CD4-positive, alpha-beta memory T cell (primary cell): ENCODE data around the gene HBZ. TPM values are rescaled to one million over a fixed set of nuclear protein-coding genes. Genes with fewer than 3 reads are reported as not detected.
"Not testable (repeated sequence)": the region's sequence is repeated elsewhere in the genome, so short reads cannot be mapped to it uniquely, and the experiment has no call there.

Experiments
- CTCF ChIA-PET: fragments of 350-600 bp; sonication (Branson Sonifier 250); formaldehyde crosslinking; loops from one replicate; lab custom pipeline; 2021; ENCODE audit warnings: inconsistent platforms; ENCODE audit not compliant: partially characterized antibody; lab: Charles Lee
- POLR2A ChIA-PET: fragments of 350-600 bp; sonication (Branson Sonifier 250); formaldehyde crosslinking; loops from one replicate; lab custom pipeline; 2021; ENCODE audit not compliant: partially characterized antibody; lab: Charles Lee
- DNase-seq, 5 donors: peaks; one replicate each; pipeline versions ENCODE4 v3.0.0 to v3.0.0-alpha.2; 2020 to 2022; ENCODE audit warnings: mixed read lengths in 1 of 5
- H3K27ac ChIP-seq: one replicate; pipeline ENCODE4 v1.7.0; 2013; ENCODE audit warnings: low read depth, low read length
- H3K27me3 ChIP-seq: 2 replicates; pipeline ENCODE4 v1.7.0; 2013; ENCODE audit warnings: mild to moderate bottlenecking, low read length, moderate library complexity; ENCODE audit not compliant: insufficient read depth
- H3K36me3 ChIP-seq: 2 replicates; pipeline ENCODE4 v1.7.0; 2013; ENCODE audit warnings: mild to moderate bottlenecking, low read length, moderate library complexity; ENCODE audit not compliant: insufficient read depth
- H3K4me1 ChIP-seq: 2 replicates; pipeline ENCODE4 v1.7.0; 2013; ENCODE audit warnings: mild to moderate bottlenecking, low read length, moderate library complexity; ENCODE audit not compliant: insufficient read depth
- H3K4me3 ChIP-seq, 2 donors: one replicate each; pipeline ENCODE4 v1.7.0; 2013; ENCODE audit warnings: low read length in 2 of 2, mild to moderate bottlenecking in 1 of 2
- H3K9me3 ChIP-seq, 2 donors: one replicate each; pipeline ENCODE4 v1.7.0; 2013; ENCODE audit warnings: low read length in 2 of 2, control low read depth in 1 of 2; ENCODE audit not compliant: control insufficient read depth in 1 of 2
- H3K27ac Mint-ChIP-seq, 7 donors: one replicate each; pipeline ENCODE4 v1.8.0; 2020 to 2021; ENCODE audit warnings: mixed read lengths in 7 of 7, mild to moderate bottlenecking in 6 of 7, inconsistent platforms in 3 of 7, moderate library complexity in 3 of 7
- H3K27me3 Mint-ChIP-seq, 2 donors: one replicate each; pipeline ENCODE4 v1.8.0; 2020 to 2021; ENCODE audit warnings: mixed read lengths in 2 of 2
- H3K36me3 Mint-ChIP-seq, 2 donors: one replicate each; pipeline ENCODE4 v1.8.0; 2020 to 2021; ENCODE audit warnings: mixed read lengths in 2 of 2, inconsistent platforms in 1 of 2, mild to moderate bottlenecking in 1 of 2
- H3K4me1 Mint-ChIP-seq, 4 donors: one replicate each; pipeline ENCODE4 v1.8.0; 2020 to 2021; ENCODE audit warnings: mixed read lengths in 4 of 4, mild to moderate bottlenecking in 1 of 4
- H3K4me3 Mint-ChIP-seq, 8 donors: one replicate each; pipeline ENCODE4 v1.8.0; 2020 to 2021; ENCODE audit warnings: mixed read lengths in 8 of 8, mild to moderate bottlenecking in 7 of 8, moderate library complexity in 6 of 8, inconsistent platforms in 3 of 8
- H3K9me3 Mint-ChIP-seq, 8 donors: one replicate each; pipeline ENCODE4 v1.8.0; 2020 to 2021; ENCODE audit warnings: mixed read lengths in 8 of 8, mild to moderate bottlenecking in 5 of 8, inconsistent platforms in 3 of 8, moderate library complexity in 1 of 8
- intact Hi-C: fragments of 100-400 bp; cut with micrococcal nuclease; formaldehyde crosslinking; loops from one replicate; pipeline ENCODE4 v1.15.1; 2023
- polyA plus RNA-seq, 2 donors: library from polyadenylated mRNA; unstranded; fragments of 300-500 nt; fragmentation: Illumina TruSeq; gene quantifications; one replicate each; pipeline ENCODE4 v1.2.3, GENCODE V29; 2021
- total RNA-seq, 2 experiments: library from RNA; stranded (reverse); gene quantifications; one replicate each; pipeline ENCODE4 v1.2.3, GENCODE V29; 2021

HBZ gene
- total and polyA plus RNA-seq, 4 experiments from 2014 or later: not detected

DNA sequence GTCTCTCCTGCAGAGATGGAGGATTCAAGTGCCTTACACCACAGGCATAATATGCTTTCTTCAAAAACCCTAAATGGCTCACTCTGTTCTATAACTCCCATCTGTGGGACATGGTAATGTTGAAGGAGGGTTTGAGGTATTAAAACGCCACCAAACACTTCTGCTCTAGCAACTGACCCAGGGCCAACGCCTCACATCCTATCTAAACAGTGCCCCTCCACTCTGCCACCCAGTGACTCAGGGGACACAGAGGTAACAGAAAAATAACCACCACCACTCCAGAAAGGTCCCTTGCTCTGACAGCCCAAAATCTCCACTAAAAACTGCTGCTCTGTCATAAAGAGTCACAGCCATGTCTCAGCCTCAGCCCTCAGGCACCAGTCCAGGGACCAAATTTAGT, 31.7 kb upstream of the HBZ start:
- CTCF ChIA-PET: no interaction called here
- H3K27me3 Mint-ChIP-seq: no peaks in the 10 kb centered on the region
- H3K4me1 Mint-ChIP-seq: peaks cover 0 to 5% (median 3%) of the 10 kb centered on the region in 4 donors
- peaks cover 7% of the 10 kb centered on the region for H3K36me3 ChIP-seq
- H3K9me3 ChIP-seq: no peaks in the 10 kb centered on the region
- H3K4me1 ChIP-seq: no peaks in the 10 kb centered on the region
- H3K9me3 Mint-ChIP-seq: no peaks in the 10 kb centered on the region
- H3K4me3 Mint-ChIP-seq: no peak overlapping the region
- POLR2A ChIA-PET: no interaction called here
- H3K4me3 ChIP-seq: no peak overlapping the region
- DNase-seq: no peak
- H3K27ac Mint-ChIP-seq: peak overlapping the region in 1 of 7 donors; percentile 53
- no peaks in the 10 kb centered on the region for H3K27me3 ChIP-seq
- intact Hi-C loops: no loop called here
- H3K27ac ChIP-seq: no peak overlapping the region
- H3K36me3 Mint-ChIP-seq: peaks cover 7 to 17% of the 10 kb centered on the region in 2 donors

DNA sequence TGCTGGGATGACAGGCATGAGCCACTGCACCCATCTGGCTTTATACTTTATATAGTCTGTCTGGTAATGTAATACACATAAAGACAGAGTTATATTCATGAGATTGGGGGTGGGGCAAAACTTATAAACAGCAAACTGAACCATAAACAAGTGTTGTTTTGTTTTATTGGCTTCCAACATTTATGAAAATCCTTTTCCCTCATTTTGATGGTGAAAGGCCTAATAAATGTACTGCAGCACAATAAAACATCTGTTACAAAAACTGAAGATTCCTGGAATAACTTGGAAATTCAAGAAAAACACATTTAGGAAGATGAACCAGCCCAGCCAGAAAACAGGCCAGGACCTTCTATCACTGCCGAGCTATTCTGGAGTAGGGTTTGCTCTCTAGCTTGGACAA, 30.1 kb upstream of the HBZ start:
- Mint-ChIP-seq H3K27ac (no peak overlapping the region), H3K36me3 (peaks cover 0 to 15% of the 10 kb centered on the region in 2 donors), H3K4me1 (peaks cover 0 to 5% (median 3%) of the 10 kb centered on the region in 4 donors), H3K27me3 (no peaks in the 10 kb centered on the region), H3K4me3 (no peak overlapping the region), H3K9me3 (no peaks in the 10 kb centered on the region)
- intact Hi-C loops: no loop called here
- ChIA-PET CTCF (interaction anchor here (0.7 to 1.0 kb wide), 2 partner anchors 13 to 16 kb away, joined by 3 to 4 read pairs; no protein-coding TSS in a partner anchor), POLR2A (no interaction called here)
- Histone ChIP-seq H3K4me1 (no peaks in the 10 kb centered on the region), H3K9me3 (no peaks in the 10 kb centered on the region), H3K4me3 (no peak overlapping the region), H3K27me3 (no peaks in the 10 kb centered on the region), H3K36me3 (no peaks in the 10 kb centered on the region), H3K27ac (no peak overlapping the region)
- DNase-seq: no peak

DNA sequence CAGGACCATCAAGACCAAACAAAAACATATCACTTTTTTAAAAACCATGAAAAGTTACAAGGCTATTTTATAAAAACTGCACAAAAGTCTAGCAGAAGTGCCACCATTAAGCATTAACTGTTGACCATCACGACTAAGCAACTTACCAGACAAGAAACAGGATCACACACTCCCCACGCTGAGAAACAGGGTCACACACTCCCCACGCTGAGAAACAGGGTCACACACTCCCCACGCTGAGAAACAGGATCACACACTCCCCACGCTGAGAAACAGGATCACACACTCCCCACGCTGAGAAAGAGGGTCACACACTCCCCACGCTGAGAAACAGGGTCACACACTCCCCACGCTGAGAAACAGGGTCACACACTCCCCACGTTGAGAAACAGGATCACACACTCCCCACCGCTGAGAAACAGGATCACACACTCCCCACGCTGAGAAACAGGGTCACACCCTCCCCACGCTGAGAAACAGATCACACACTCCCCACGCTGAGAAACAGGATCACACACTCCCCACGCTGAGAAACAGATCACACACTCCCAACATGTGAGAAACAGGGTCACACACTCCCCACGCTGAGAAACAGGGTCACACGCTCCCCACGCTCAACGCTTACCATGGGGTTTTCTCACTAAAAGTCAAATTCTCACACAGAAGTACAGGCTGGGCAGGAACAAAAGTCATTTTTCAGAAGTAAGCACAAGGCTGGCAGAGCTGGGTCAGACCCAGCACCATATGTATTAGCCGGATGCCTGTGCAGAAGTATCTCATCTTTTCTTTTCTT, 28.7 kb upstream of the HBZ start:
- H3K27ac ChIP-seq, CTCF ChIA-PET, DNase-seq, H3K9me3 Mint-ChIP-seq, POLR2A ChIA-PET, intact Hi-C loops, H3K27me3 ChIP-seq, H3K4me1 ChIP-seq, H3K9me3 ChIP-seq, H3K36me3 ChIP-seq, H3K4me3 ChIP-seq, H3K4me1 Mint-ChIP-seq, H3K27me3 Mint-ChIP-seq: not testable (repeated sequence)
- peaks cover 0 to 15% of the 10 kb centered on the region in 2 donors for H3K36me3 Mint-ChIP-seq
- peak overlapping the region in 1 of 7 donors; percentile 56 for H3K27ac Mint-ChIP-seq
- peak overlapping the region in 1 of 8 donors; percentile 23 for H3K4me3 Mint-ChIP-seq

DNA sequence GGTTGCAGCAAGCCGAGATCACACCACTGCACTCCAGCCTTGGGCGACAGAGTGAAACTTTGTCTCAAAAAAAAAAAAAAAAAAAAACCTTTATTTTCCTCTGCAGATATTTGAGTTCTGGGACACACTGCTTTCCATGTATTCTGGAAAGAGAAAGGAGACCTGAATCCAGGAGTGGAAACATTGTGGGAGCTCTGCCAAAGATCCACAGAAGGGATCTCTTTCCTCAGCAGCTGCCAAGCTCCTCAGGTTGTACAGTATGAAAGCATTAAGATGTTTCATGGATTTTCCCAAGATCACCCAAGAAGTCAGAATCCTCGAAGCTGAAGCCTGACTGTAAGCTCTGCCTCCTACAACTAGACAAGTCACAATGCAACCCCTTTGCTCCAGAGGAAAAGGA, 27.4 kb upstream of the HBZ start:
- no peaks in the 10 kb centered on the region for H3K9me3 ChIP-seq
- Mint-ChIP-seq H3K36me3 (peaks cover 0 to 15% of the 10 kb centered on the region in 2 donors), H3K4me1 (peaks cover 4 to 11% (median 5%) of the 10 kb centered on the region in 4 donors), H3K27me3 (no peaks in the 10 kb centered on the region), H3K27ac (no peak overlapping the region), H3K4me3 (no peak overlapping the region), H3K9me3 (no peaks in the 10 kb centered on the region)
- DNase-seq: no peak
- H3K27me3 ChIP-seq: no peaks in the 10 kb centered on the region
- intact Hi-C loops: no loop called here
- H3K36me3 ChIP-seq: peaks cover 5% of the 10 kb centered on the region
- ChIA-PET POLR2A (no interaction called here), CTCF (interaction anchor here (1.8 kb wide), 1 partner anchor 19 kb away, joined by 6 read pairs; no protein-coding TSS in a partner anchor)
- H3K4me1 ChIP-seq: no peaks in the 10 kb centered on the region
- H3K27ac ChIP-seq: no peak overlapping the region
- H3K4me3 ChIP-seq: no peak overlapping the region

DNA sequence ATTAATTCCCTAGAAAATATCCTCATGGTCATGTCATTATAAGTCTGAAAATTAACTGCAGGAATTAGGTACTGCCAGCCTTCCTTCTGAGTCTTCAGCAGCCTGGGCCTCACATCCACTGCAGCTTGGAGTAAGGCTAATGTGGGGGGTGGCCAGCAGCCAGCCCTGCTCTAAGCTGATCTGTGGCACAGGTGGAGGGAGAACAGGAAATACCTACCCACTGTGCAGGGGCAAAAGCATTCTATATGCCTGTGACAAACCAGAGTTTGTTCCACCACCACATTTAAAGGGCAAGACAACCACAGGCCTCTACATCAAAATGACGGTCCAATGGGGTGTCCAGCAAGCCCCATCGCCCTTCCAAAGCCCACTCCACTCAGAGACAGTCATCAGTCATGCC, 23.4 kb upstream of the HBZ start:
- peaks cover 0 to 7% of the 10 kb centered on the region in 2 donors for H3K36me3 Mint-ChIP-seq
- peak overlapping the region in 2 of 7 donors; percentile 27 to 65 for H3K27ac Mint-ChIP-seq
- intact Hi-C loops: no loop called here
- no peak overlapping the region for H3K4me3 Mint-ChIP-seq
- CTCF ChIA-PET: interaction anchor here (1.4 kb wide), 1 partner anchor 22 kb away, joined by 6 read pairs; no protein-coding TSS in a partner anchor
- no peak overlapping the region for H3K4me3 ChIP-seq
- no peaks in the 10 kb centered on the region for H3K27me3 Mint-ChIP-seq
- no peaks in the 10 kb centered on the region for H3K27me3 ChIP-seq
- H3K9me3 Mint-ChIP-seq: no peaks in the 10 kb centered on the region
- peaks cover 11 to 19% (median 14%) of the 10 kb centered on the region in 4 donors for H3K4me1 Mint-ChIP-seq
- no peak overlapping the region for H3K27ac ChIP-seq
- no peaks in the 10 kb centered on the region for H3K4me1 ChIP-seq
- POLR2A ChIA-PET: no interaction called here
- no peaks in the 10 kb centered on the region for H3K9me3 ChIP-seq
- no peak for DNase-seq
- H3K36me3 ChIP-seq: peaks cover 5% of the 10 kb centered on the region

DNA sequence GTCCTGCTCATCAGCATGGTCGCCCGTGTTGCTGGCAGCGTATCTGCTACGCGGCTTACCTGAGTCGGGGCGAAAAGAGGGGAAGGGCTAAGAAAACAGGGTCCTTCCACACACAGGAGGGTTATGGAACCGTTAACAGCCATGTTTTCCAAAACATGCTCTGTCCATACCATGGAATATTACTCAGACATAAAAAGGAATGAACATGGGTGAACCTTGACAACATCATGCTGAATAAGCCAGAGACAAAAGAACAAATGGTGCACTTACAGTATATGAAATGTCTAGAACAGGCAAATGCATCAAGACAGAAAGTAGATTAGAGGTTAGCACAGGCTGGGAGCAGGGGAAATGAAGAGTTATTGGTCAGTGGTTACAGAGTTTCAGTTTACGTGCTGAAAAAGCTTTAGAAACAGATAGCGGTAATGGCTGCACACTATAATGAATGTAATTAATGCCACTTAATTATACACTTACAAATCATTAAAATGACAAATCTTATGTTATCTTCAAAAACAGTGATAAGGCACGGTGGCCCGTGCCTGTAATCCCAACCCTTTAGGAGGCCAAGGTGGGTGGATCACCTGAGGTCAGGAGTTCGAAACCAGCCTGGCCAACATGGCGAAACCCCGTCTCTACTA, 21.8 kb upstream of the HBZ start:
- DNase-seq: no peak
- Histone ChIP-seq H3K36me3 (peaks cover 5% of the 10 kb centered on the region), H3K9me3 (no peaks in the 10 kb centered on the region), H3K4me1 (no peaks in the 10 kb centered on the region), H3K27me3 (no peaks in the 10 kb centered on the region), H3K4me3 (no peak overlapping the region), H3K27ac (no peak overlapping the region)
- POLR2A ChIA-PET: no interaction called here
- H3K27ac Mint-ChIP-seq: peak overlapping the region in 1 of 7 donors; percentile 22
- no peaks in the 10 kb centered on the region for H3K9me3 Mint-ChIP-seq
- peaks cover 16 to 25% (median 21%) of the 10 kb centered on the region in 4 donors for H3K4me1 Mint-ChIP-seq
- H3K27me3 Mint-ChIP-seq: no peaks in the 10 kb centered on the region
- intact Hi-C loops: no loop called here
- H3K36me3 Mint-ChIP-seq: peaks cover 0 to 6% of the 10 kb centered on the region in 2 donors
- CTCF ChIA-PET: interaction anchor here (0.7 to 1.1 kb wide), 2 partner anchors 103 to 460 kb away, joined by 3 read pairs; no protein-coding TSS in a partner anchor
- H3K4me3 Mint-ChIP-seq: no peak overlapping the region

DNA sequence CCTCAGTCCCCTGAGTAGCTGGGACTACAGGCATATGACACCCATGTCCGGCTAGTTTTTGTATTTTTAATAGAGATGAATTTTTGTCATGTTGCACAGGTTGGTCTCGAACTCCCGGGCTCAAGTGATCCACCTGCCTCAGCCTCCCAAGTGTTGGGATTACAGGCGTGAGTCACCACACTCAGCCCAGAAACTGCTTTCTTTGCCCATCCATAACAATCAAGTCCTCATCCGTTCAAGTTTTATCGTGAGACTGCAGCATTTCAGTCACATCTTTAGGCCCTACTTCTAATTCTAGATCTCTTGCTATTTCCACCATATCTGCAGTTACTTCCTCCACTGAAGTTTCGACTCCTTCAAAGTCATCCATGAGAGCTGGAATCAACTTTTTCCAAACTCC, 20.3 kb upstream of the HBZ start:
- H3K4me3 Mint-ChIP-seq: no peak overlapping the region
- H3K27ac Mint-ChIP-seq: peak overlapping the region in 3 of 7 donors; percentile 5 to 70 (median 37)
- POLR2A ChIA-PET: no interaction called here

More for the DNA sequence above, 20.3 kb upstream of the HBZ start:
- no peak for DNase-seq
- H3K4me1 Mint-ChIP-seq: peaks cover 20 to 29% (median 26%) of the 10 kb centered on the region in 4 donors
- H3K27me3 Mint-ChIP-seq: no peaks in the 10 kb centered on the region
- Histone ChIP-seq H3K9me3 (no peaks in the 10 kb centered on the region), H3K4me1 (peaks cover 6% of the 10 kb centered on the region), H3K27ac (no peak overlapping the region), H3K36me3 (peaks cover 5% of the 10 kb centered on the region), H3K27me3 (no peaks in the 10 kb centered on the region), H3K4me3 (no peak overlapping the region)
- intact Hi-C loops: no loop called here
- H3K36me3 Mint-ChIP-seq: peaks cover 0 to 3% of the 10 kb centered on the region in 2 donors
- CTCF ChIA-PET: interaction anchor here (1.1 to 1.2 kb wide), 3 partner anchors 15 to 102 kb away, joined by 3 to 5 read pairs (median 5); no protein-coding TSS in a partner anchor
- no peaks in the 10 kb centered on the region for H3K9me3 Mint-ChIP-seq
